ENCODE results near the gene ZSCAN26.

ZSCAN26 gene

DNA sequence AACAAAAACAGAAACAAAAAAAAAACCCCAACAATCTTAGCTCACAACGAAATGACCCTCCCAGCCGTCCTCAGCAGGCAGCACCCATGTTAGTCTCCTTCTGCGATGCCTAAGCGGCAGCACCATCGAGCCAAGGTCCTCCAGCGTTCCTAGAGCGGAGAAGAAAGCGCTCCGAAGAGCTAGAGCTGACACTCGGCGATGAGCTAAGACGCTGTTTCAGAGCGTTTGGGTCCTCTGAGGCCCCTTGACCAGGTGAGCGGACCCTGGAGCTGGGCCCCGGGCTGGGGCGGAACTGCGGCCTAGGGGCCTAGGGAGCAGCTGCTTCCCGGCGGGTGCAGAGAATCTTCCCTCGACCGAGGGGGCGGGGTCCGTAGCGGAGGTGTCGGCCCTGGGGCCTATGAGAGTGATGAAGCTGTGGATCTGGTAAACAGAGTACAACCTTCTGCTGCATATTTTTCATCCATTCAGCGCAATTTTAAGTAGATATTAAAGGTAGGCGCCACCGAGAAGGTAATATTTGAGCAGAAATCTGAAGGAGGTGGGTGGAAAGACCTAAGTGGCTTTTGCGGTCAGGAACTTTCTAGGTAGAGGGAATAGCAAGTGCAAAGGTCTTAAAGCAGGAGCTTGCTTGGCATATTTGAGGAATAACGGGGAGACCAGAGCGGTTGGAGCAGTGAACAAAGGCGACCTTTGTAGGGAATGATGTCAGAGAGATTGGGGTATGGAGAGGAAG is at the start of gene ZSCAN26:
Gene ZSCAN26, plus strand, starts transcription at position 182 of the 733 bp plus-strand sequence. CDS start 4,777 bp downstream, outside the sequence.
- peak; percentile 78 to 84 for DNase-seq

DNA sequence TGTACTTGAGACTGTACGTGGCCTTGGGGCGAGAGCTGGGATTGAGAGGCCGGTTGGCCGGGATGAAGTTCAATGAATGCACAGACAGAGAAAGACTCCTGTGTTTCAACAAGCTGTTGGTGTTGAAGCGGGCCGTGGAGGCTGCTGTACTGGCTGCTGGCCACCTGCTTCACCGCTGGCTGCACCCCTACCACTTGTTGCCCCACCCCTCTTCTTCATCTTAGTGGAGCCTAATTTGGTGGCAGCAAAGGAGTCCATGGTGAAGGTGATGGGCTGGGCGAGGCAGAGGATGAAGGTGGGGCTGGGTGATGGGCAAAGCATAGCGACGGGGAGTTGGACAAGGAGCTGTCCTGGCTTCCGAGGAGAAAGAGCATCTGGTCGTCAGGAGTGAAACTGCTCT is 49.1 kb upstream of the ZSCAN26 start:
- DNase-seq, result no peak

DNA sequence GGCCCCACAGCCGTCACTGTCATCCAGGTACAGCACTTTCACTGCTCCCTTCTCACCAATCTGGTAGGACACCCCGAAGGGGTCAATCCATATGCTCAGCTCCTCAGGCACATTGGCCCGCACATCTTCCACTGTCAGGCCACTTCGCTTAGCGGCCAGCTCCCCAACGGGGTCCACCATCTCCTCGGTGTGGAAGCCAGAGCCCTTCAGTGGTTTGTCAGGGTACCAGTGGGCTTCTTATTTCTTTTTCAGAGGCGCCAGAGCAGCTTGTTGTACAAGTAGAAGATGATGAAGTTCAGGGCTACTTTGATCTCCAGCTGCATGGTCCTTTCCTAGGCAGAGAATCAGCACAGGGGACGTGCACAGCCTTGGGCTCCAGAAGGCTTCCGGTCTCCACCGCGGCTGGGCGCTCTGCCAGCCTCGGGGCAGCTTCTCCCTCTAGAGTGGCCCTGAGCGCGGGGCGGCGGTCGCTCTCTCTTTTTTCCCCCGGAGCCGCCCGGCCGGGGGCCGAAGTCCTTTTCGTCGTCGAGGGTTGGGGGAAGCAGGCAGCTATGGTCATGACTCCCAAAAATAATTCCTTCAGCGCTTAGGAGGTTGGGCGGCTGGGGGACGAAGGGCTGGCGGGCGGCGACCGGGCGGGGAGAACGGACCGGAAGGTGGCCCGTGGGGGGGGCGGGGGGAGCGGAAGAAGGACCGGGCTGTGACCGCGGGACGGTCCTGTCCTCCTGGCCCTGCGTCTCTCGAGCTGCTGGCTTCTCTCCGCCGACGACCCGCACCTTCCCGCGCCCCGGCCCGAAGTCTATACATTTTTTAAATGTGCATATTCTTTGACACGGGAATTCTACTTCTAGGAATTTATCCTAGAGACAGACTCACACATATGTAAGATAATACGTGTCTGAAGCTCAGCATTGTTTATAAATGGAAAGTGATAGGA is 48.4 kb upstream of the ZSCAN26 start:
- DNase-seq, result peak in 1 of 2 experiments; percentile 31

DNA sequence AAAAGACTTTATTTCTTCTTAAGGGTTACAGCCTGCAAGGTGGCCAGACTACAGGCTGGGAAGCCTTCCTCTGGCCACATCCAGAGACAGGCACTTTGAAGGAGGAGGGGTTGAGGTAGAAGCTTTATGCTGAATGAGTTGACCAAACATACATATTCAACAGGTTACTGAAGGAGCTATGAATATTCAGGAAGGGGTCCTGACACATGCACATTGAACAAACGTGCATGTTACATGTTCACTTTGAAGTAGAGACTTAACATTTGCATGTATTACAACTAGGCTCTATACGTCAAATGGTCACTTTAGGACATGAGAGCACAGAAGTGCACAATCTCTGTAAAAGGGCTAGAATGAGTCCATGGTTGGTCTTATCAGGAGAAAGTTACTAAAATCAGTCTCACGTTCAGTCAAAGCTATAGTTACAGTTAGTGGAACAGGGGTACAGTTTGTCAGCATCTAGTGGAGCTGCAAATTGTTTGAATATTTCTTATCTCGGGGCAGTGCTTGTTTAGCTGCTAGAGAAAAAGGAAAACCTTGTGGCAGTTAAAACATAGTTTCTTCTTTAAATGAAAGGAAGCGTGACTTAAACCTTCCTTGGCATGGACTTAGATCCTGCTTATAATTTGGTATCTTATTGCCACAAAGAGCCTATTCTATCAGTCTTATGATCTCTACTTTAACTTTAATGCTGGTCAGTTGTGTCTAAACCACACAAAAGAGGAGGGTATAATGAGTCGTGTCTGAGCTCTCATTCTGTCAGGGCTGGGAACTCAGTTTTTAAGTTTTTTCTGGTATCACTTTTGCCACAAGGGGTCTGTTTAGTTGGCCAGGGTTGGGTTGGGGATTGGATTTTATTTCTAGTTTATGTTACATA is 46.4 kb upstream of the ZSCAN26 start:
- no peak for DNase-seq

DNA sequence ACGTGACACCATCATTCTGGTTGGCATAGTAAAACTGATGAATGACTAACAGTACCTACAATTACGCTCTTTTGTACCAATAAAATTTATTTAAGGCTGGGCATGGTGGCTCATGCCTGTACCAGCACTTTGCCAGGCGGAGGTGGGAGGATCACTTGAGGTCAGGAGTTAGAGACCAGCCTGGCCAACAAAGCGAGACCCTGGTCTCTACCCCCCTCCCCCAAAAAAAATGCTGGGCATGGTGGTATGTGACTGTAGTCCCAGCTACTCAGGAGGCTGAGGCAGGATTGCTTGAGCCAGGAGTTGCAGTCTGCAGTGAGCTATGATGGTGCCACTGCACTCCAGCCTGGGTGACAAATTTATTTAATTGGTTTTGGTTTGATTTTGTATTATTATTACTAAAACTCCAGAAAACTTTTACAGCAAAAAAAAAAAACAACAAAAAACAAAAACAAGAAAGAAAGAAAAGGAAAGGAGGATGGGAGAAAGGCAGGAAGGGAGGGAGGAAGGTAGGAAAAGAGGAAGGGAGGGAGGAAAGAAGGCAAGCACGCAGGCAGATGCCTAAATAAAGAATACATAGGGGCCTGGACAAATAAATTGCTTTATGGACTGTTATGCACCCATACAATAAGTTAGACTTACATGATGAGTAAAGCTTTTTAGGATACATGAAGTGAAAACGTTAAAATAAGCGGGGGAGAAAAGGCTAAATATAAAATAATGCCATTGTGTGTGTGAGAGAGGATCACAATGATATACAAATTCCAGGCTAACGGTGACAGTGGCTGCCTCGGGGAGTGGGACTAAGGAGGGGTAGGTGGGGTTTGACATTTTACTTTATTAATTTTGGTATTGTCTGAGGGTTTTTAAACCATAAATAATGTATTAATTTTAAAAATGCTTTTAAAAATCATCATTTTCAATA is 42.5 kb upstream of the ZSCAN26 start:
- no peak for DNase-seq

DNA sequence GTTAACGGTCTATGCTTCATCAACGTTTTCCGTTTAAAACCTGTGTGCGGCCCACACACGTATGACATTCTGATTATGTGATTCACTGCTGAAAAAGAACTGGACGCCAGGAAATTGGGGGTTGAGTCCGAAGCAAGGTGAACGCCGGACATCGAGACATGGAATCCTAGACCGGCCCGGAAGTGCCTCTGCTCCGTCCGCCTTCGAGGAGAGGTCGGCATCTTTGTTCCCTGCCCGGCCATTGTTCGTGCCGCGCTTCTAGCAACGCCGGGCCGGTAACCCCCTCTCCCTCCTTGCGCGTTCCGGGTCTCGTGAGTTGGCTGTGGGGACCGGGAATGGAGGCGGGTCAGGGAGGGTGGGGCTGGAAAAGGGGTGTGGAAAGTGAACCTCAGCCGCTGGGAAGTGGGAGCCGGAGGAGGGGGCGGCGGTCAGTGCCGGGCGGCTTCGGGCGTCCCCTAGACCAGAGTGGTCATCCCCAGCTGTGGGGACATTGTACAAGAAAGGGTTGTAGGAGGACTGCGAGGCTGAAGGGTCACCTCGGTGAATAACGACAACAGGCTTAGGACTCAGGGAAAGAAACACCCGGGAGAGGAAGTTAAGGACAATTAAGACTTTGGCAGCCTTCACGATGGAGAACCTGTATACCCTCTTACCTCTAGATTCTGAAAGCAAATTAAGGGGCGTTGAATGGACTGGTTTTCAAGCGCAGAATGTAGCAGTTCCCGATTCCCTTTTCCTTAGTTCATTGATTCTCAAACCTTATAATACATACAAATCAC is 41.7 kb upstream of the ZSCAN26 start, which contains the start of gene ZSCAN9:
Gene ZSCAN9, plus strand, starts transcription at position 220 of the 779 bp plus-strand sequence. CDS start 1,810 bp downstream, outside the sequence.
- peak in 1 of 2 experiments; percentile 42 for DNase-seq

DNA sequence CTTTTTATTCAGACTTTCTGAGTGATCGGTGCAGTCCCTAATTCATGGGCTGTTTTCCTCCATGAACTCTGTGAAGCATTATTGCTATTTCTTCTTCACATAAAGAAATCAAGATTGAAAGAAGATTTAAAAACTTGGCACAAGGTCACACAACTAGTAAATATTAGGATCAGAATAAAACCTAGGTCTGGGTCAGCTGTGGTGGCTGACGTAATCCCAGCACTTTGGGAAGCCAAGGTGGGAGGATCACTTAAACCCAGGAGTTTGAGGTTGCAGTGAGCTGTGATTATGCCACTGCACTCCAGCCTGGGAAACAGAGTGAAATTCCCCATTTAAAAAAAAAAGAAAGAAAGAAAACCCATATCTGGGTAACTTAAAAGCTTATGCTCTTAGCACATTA is 40.5 kb upstream of the ZSCAN26 start:
- no peak for DNase-seq

DNA sequence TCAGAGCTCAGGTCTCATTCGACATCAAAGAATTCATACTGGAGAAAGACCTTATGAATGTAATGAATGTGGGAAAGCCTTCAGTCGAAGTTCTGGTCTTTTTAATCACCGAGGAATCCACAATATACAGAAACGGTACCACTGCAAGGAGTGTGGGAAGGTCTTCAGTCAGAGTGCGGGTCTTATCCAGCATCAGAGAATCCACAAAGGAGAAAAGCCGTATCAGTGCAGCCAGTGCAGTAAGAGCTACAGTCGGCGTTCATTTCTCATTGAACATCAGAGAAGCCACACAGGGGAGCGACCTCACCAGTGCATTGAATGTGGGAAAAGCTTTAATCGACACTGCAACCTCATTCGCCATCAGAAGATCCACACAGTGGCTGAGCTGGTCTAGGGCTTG is 34.2 kb upstream of the ZSCAN26 start:
- no peak for DNase-seq

DNA sequence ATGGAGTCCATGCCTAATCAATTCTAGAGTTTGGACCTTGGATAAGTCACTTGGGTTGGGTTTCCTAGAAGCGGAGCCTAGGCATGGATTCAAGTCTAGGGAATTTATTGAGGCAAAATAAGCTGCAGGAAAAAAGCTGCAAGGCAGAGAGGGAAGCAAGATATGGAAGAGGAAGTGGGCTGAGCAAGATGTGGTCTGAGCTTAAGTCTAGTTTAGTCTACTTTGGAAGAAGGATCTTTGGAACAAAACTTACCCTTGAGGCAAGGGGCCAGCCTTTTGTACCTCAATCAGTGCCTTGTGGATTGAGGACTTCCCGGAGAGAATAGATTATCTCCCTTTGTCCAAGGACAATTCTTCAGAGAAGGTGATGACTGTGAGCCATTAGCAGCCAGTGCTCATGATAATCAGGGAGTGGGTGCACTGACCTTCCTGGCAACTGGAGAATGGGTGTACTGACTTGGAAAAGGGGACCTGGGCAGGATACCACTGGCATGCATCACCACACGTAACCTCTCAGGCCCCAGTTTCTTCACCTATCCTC is 31.0 kb upstream of the ZSCAN26 start:
- no peak for DNase-seq

DNA sequence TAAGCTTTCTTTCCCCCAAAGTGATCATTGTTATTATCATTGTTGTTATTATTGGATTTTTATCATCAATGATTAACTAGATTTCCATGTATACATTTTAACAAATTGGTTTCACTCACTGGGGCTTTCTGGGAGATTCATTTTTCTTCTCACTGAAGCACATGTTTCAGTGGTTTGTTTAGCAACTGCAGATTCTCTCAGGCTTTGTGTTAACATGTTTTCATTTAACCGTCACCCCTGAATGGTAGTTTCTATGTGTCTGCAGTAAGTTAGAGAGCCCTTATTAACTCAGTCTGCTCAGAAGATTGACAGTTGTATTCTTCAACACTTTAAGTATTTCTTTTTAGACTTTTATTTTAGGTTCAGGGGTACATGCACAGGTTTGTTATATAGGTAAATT is 27.3 kb upstream of the ZSCAN26 start:
- DNase-seq, result no peak

DNA sequence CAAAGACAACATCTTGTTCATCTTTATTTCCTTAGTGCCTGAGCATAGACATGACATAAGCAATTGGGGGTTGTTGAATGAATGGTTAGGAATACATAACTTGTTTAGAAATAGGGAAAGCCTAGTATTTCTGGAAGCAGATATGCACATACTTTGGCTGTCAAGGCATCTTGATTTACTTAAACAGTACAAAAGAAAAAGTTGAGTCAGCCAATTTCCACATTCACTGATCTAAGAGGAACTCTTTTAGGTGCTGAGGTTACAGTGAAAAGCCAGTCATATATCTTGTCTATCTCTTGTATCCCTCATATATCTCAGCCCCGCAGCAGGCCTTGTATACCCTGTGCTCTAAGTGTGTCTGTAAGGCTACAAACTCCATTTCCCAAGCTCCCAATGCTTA is 26.5 kb upstream of the ZSCAN26 start:
- no peak for DNase-seq

DNA sequence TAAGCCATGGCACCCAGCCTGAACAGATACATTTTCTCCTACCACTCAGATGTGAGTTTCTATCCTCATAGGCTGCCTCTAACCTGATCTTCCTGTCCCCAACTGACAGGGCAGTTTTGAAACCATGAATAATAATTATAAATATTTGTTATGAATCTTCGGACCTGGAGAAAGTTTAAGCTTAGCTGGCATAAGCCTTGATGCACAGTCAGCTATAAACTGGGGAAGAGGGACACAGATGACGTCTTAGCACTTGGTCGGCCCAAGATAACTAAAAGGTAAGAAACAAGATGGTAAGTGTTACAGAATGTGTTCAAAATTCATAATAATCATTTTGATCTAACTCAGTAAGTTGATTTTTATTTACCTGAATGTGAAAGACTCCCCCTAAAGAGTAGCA is 23.0 kb upstream of the ZSCAN26 start:
- no peak for DNase-seq

DNA sequence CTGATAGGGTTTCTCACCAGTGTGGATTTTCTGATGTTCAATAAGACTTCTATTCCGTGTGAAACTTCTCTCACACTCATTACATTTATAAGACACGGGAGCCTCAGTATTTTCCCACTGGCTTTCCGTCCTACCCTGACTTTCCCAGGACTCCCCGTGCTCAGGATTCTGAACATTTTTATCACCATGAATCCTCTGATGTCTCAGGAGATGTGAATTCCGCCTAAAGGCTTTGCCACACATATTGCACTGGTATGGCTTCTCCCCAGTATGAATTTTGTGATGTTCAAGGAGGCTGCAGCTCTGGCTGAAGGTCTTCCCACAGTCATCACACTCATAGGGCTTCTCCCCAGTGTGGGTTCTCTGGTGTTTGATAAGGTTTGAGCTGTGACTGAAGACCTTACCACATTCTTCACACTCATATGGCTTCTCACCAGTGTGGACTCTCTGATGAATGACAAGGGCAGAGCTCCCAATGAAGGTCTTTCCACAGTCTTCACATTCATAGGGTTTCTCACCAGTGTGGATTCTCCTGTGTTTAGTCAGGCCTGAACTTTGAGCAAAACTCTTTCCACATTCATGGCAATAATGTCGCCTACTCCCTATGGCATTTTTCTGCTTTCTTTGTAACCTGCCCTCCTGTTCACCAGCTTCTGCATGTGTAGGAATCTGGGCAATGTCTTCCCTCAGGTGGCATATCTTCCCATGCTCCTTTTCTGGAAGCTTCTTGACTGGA is 21.6 kb upstream of the ZSCAN26 start:
- no peak for DNase-seq

DNA sequence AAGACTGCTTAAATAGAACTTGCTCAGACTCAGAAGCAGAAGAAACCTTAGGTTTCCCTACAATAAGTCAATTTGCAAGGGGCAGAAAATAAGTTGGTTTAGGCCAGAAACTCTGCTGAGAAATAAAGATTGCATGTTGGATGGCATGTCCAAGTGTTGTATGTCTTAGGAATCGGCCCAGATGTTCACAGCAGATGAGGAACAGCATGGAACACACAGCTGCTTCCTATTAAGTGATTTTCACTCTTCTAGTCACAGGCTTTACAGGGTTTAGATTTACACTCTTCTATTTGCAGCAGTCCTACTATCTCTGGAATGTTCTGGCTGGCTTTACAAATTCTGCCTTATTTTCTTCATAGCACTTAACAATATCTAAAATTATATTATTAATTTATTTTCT is 18.0 kb upstream of the ZSCAN26 start:
- DNase-seq, result no peak

DNA sequence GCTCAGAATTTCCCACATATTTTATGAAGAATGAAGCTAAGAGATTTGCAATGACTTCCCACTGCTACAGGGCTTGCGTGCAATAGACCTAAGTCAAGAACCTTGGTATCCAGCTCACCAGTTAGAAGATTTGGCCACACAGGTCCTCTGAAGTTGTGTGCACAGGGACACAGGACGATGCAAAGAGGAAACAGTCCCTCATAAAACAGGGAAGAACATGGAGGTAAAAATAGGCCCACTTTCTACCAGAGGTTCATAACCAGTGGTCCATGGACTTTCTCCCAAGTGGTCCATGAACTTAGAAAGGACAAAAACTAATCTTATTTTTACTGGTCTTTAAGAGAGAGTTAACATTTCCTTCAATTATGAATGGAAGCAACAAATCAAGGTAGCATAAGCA is 16.2 kb upstream of the ZSCAN26 start:
- no peak for DNase-seq

DNA sequence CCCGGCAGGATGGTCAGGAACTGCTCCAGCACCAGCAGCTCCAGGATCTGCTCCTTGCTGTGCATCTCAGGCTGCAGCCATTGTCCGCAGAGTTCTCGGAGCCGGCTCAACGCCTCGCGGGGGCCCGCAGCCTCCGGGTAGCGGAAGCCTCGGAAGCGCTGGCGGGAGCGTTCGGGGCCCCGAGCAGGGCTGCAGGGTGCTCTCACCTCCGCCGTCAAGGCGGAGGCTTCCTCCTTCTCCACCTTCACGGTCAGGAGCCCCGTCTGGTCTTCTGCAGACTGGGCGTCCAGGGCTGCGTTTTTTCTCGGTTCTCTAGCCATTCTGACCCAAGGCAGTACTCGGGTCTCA is 15.3 kb upstream of the ZSCAN26 start:
- DNase-seq, result peak in 1 of 2 experiments; percentile 19

DNA sequence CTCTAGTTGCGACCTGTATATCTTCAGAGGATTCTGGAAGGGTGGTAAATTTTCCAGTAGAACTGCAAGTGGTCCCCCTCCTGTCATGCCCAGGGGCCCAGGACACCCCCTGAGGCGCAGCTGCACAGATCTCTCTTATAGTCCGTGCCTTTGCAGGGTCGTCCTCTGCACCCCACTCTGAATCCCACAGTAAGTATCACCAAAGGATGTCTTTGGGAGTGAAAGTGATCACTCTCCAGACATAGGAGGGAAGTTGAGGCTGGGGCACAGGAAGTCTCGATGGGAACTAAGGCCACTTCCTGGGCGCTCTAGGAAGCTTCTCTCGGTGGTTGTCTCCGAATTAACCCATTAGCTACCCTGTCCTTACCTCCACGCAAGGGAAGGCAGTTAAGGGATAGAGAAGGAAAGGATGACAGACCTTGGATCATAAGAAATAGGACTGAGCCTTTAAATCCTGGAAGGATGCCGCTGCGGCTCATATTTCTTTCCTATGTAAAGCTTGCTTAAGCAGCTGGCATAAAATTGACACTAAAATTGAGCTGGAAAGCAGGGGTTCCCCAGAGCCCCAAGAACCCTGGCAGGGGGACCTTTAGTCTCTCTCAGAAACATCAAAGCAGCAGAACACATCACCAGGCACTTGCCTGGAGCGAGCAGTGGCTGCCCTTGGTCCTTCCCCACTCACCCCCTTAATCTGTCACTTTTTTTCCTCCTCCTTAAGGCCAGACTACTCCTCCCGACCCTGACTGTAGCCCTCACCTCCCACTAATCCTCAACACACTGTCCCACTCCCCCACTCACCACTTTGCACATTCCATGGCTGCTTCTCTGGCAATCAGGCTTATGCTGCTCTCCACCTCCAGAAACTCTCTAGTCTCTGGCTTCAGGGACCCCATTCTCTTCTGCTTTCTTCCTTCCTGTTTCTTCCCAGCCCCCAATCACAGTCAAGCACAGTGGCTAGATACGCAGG is 14.7 kb upstream of the ZSCAN26 start, which contains the start of gene ZKSCAN4:
Gene ZKSCAN4, minus strand, starts transcription at position 261 of the 967 bp plus-strand sequence. CDS start 289 bp downstream, outside the sequence.
- DNase-seq, result peak; percentile 74 to 76

DNA sequence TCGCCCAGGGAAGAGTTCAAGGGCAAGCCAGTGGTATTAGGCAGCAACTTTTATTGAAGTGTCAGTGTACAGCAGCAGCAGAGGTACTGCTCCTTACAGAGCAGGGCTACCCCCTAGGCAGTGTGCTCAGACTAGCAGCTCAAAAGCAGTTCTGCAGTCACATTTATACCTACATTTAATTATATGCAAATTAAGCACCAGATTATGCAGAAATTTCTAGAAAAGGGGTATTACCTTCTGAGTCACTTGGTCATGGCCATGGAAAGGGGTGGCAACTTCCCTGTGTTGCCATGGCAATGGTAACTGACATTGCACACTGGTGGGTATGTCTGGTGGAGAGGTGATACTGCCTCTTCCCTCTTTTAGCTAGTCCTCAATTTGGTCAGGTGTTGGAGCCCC is 12.8 kb upstream of the ZSCAN26 start:
- no peak for DNase-seq

All from stimulated activated CD4-positive, alpha-beta T cell treated with anti-CD3 and anti-CD28 coated beads, Interleukin-4, amount 100 ng/mL, for 4 hours (primary cell).